DMS153 treated with DMSO at 0.1 percent for 48 hours (cell line): ENCODE data around the gene SEMA5A.

Experiments
- DNase-seq: peaks from one replicate; lab custom pipeline; 2025; ENCODE audit not compliant: unreplicated experiment; lab: John Stamatoyannopoulos, UW

SEMA5A gene

GRCh38 chr5:9340085-9340484 lies 205.8 kb downstream of the SEMA5A start:
- no peak for DNase-seq

GRCh38 chr5:9339206-9339818 lies 206.6 kb downstream of the SEMA5A start:
- DNase-seq = no peak

GRCh38 chr5:9338796-9339195 lies 207.1 kb downstream of the SEMA5A start:
- no peak for DNase-seq

GRCh38 chr5:9337928-9338595 lies 207.8 kb downstream of the SEMA5A start:
- no peak for DNase-seq

GRCh38 chr5:9335754-9336495 lies 209.9 kb downstream of the SEMA5A start:
- no peak for DNase-seq

- DNase-seq = no peak
Observed at GRCh38 chr5:9335269-9335668, 210.6 kb downstream of the SEMA5A start.

- no peak for DNase-seq
Observed at GRCh38 chr5:9332026-9332425, 213.8 kb downstream of the SEMA5A start.

- no peak for DNase-seq
Observed at GRCh38 chr5:9331372-9331771, 214.5 kb downstream of the SEMA5A start.

GRCh38 chr5:9329125-9329524 lies 216.8 kb downstream of the SEMA5A start:
- DNase-seq = no peak

- DNase-seq = no peak
Observed at GRCh38 chr5:9325549-9325948, 220.3 kb downstream of the SEMA5A start.

- peak; percentile 25 for DNase-seq
Observed at GRCh38 chr5:9324348-9325077, 221.4 kb downstream of the SEMA5A start.

GRCh38 chr5:9320652-9321051 lies 225.2 kb downstream of the SEMA5A start:
- no peak for DNase-seq

GRCh38 chr5:9318031-9318430 lies 227.8 kb downstream of the SEMA5A start:
- no peak for DNase-seq

GRCh38 chr5:9316733-9317132 lies 229.1 kb downstream of the SEMA5A start:
- no peak for DNase-seq

GRCh38 chr5:9316041-9316440 lies 229.8 kb downstream of the SEMA5A start:
- DNase-seq = no peak

- no peak for DNase-seq
Observed at GRCh38 chr5:9314558-9314957, 231.3 kb downstream of the SEMA5A start.

GRCh38 chr5:9313751-9314150 lies 232.1 kb downstream of the SEMA5A start:
- DNase-seq = no peak

- no peak for DNase-seq
Observed at GRCh38 chr5:9307150-9307549, 238.7 kb downstream of the SEMA5A start.

GRCh38 chr5:9302218-9302617 lies 243.7 kb downstream of the SEMA5A start:
- no peak for DNase-seq

- no peak for DNase-seq
Observed at GRCh38 chr5:9301200-9301599, 244.7 kb downstream of the SEMA5A start.

GRCh38 chr5:9297134-9297533 lies 248.7 kb downstream of the SEMA5A start:
- no peak for DNase-seq

GRCh38 chr5:9295466-9295801 lies 250.4 kb downstream of the SEMA5A start:
- no peak for DNase-seq
